Measurements from ENCODE around the gene OSBP2.

OSBP2 gene

GRCh38 chr22:30887453-30887852 is 192.8 kb downstream of the OSBP2 start:
- TF ChIP-seq TCF4 (CRISPR knock-in tag; IDR thresholded peaks at IDR 0.05; ENCODE audit: borderline replicate concordance) (no peak), GLIS3 (CRISPR knock-in tag; IDR thresholded peaks at IDR 0.05) (no peak), CSDC2 (CRISPR knock-in tag; IDR thresholded peaks at IDR 0.05) (no peak), PPARA (CRISPR knock-in tag; IDR thresholded peaks at IDR 0.05; ENCODE audit: borderline replicate concordance) (no peak), TOX (CRISPR knock-in tag; IDR thresholded peaks at IDR 0.05; ENCODE audit: borderline replicate concordance) (no peak), ZNF70 (CRISPR knock-in tag; IDR thresholded peaks at IDR 0.05) (no peak), CREB5 (CRISPR knock-in tag; IDR thresholded peaks at IDR 0.05; ENCODE audit: low read depth) (no peak), SNAI2 (CRISPR knock-in tag; IDR thresholded peaks at IDR 0.05) (no peak), ZFP30 (CRISPR knock-in tag; IDR thresholded peaks at IDR 0.05) (no peak), OSR1 (CRISPR knock-in tag; IDR thresholded peaks at IDR 0.05) (no peak), TSHZ2 (CRISPR knock-in tag; IDR thresholded peaks at IDR 0.05) (no peak), ZC3H10 (CRISPR knock-in tag; IDR thresholded peaks at IDR 0.05) (no peak), ZNF565 (CRISPR knock-in tag; conservative IDR thresholded peaks at IDR 0.05; ENCODE audit: low read depth) (no peak), ARNTL (CRISPR knock-in tag; IDR thresholded peaks at IDR 0.05; ENCODE audit: borderline replicate concordance, low read depth) (no peak)
- TF ChIP-seq, protein P1, sequence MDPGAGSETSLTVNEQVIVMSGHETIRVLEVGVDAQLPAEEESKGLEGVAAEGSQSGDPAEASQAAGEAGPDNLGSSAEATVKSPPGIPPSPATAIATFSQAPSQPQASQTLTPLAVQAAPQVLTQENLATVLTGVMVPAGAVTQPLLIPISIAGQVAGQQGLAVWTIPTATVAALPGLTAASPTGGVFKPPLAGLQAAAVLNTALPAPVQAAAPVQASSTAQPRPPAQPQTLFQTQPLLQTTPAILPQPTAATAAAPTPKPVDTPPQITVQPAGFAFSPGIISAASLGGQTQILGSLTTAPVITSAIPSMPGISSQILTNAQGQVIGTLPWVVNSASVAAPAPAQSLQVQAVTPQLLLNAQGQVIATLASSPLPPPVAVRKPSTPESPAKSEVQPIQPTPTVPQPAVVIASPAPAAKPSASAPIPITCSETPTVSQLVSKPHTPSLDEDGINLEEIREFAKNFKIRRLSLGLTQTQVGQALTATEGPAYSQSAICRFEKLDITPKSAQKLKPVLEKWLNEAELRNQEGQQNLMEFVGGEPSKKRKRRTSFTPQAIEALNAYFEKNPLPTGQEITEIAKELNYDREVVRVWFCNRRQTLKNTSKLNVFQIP (CRISPR knock-in tag; IDR thresholded peaks at IDR 0.05; ENCODE audit: borderline replicate concordance, low read depth), result no peak
- no peak for ATAC-seq

DNA sequence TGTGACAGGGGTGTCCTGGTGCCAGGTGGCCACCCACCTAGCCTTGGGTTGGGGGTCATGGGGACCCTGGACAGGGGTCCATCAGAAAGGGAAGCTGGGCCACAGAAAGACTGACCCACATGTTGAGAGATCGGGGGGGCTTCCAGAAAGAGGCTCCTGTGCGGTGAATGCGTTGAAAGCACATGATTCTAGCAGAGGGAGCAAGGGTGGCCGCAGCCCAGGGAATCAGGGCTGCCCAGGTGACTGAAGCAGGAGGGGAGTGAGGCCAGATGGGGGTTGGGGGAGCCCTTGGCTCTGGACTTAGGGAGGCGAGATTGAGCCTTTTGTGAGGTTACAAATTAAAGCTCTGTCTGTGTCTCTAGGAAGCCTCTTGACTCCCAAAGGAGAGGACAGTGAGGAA is 193.2 kb downstream of the OSBP2 start:
- no peak for TF ChIP-seq PPARA (CRISPR knock-in tag; IDR thresholded peaks at IDR 0.05; ENCODE audit: borderline replicate concordance)
- no peak for TF ChIP-seq BACH2 (CRISPR knock-in tag; IDR thresholded peaks at IDR 0.05; ENCODE audit: borderline replicate concordance)
- TF ChIP-seq TSHZ2 (CRISPR knock-in tag; IDR thresholded peaks at IDR 0.05), result no peak
- TF ChIP-seq ZFP3 (CRISPR knock-in tag; IDR thresholded peaks at IDR 0.05), result no peak
- no peak for TF ChIP-seq ARNTL (CRISPR knock-in tag; IDR thresholded peaks at IDR 0.05; ENCODE audit: borderline replicate concordance, low read depth)
- no peak for TF ChIP-seq ZNF565 (CRISPR knock-in tag; conservative IDR thresholded peaks at IDR 0.05; ENCODE audit: low read depth)
- TF ChIP-seq, protein P1 (CRISPR knock-in tag; IDR thresholded peaks at IDR 0.05; ENCODE audit: borderline replicate concordance, low read depth), result no peak
- no peak for TF ChIP-seq TCF4 (CRISPR knock-in tag; IDR thresholded peaks at IDR 0.05; ENCODE audit: borderline replicate concordance)
- TF ChIP-seq ZNF70 (CRISPR knock-in tag; IDR thresholded peaks at IDR 0.05), result no peak
- TF ChIP-seq RARB (CRISPR knock-in tag; IDR thresholded peaks at IDR 0.05), result no peak
- TF ChIP-seq PATZ1 (CRISPR knock-in tag; IDR thresholded peaks at IDR 0.05; ENCODE audit: borderline replicate concordance), result no peak
- no peak for TF ChIP-seq ZFP30 (CRISPR knock-in tag; IDR thresholded peaks at IDR 0.05)
- TF ChIP-seq OSR1 (CRISPR knock-in tag; IDR thresholded peaks at IDR 0.05), result no peak
- no peak for TF ChIP-seq ESRRG (CRISPR knock-in tag; IDR thresholded peaks at IDR 0.05)
- TF ChIP-seq ISL1 (CRISPR knock-in tag; IDR thresholded peaks at IDR 0.05), result no peak
- TF ChIP-seq ZC3H10 (CRISPR knock-in tag; IDR thresholded peaks at IDR 0.05), result no peak
- TF ChIP-seq TOX (CRISPR knock-in tag; IDR thresholded peaks at IDR 0.05; ENCODE audit: borderline replicate concordance), result no peak
- TF ChIP-seq, protein P2, sequence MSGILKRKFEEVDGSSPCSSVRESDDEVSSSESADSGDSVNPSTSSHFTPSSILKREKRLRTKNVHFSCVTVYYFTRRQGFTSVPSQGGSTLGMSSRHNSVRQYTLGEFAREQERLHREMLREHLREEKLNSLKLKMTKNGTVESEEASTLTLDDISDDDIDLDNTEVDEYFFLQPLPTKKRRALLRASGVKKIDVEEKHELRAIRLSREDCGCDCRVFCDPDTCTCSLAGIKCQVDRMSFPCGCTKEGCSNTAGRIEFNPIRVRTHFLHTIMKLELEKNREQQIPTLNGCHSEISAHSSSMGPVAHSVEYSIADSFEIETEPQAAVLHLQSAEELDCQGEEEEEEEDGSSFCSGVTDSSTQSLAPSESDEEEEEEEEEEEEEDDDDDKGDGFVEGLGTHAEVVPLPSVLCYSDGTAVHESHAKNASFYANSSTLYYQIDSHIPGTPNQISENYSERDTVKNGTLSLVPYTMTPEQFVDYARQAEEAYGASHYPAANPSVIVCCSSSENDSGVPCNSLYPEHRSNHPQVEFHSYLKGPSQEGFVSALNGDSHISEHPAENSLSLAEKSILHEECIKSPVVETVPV (CRISPR knock-in tag; IDR thresholded peaks at IDR 0.05), result no peak
- TF ChIP-seq CSDC2 (CRISPR knock-in tag; IDR thresholded peaks at IDR 0.05), result no peak
- ATAC-seq, result no peak

All from SK-N-SH treated with all-trans-retinoic acid at 6 μM for 48 hours (cell line).